Naive thymus-derived CD8-positive, alpha-beta T cell (primary cell): ENCODE results near the gene MLNR. TPM values are rescaled to one million over a fixed set of nuclear protein-coding genes. Genes with fewer than 3 reads are reported as not detected.
A peak's percentile ranks its signal among the peaks of the same experiment; 100 is the strongest.

Source experiments
- ATAC-seq, 2 donors: fragments of 150-1000 bp; cut with Tn5 transposase in 1 of 2; sonication (Bioruptor Pico), chemical (Tn5 transposase) in 1 of 2; 1 replicate in 1 of 2; 2 replicates in 1 of 2; pipeline ENCODE4 v1.10.0; 2021; ENCODE audit warnings: mild to moderate bottlenecking in 2 of 2, moderate library complexity in 2 of 2
- POLR2A ChIA-PET: fragments of 350-600 bp; sonication (Branson Sonifier 250); formaldehyde crosslinking; loops from one replicate; lab custom pipeline; 2021; ENCODE audit warnings: antibody characterized with exemption; lab: Charles Lee
- DNase-seq, 10 donors: peaks; one replicate each; pipeline versions ENCODE4 v3.0.0 to v3.0.0-alpha.2; 2020 to 2022
- H3K27ac Mint-ChIP-seq, 10 donors: one replicate each; pipeline ENCODE4 v1.8.0; 2020 to 2022; ENCODE audit warnings: mild to moderate bottlenecking in 10 of 10, mixed read lengths in 10 of 10, moderate library complexity in 4 of 10, inconsistent platforms in 1 of 10
- H3K27me3 Mint-ChIP-seq, 5 donors: one replicate each; pipeline ENCODE4 v1.8.0; 2021 to 2022; ENCODE audit warnings: mixed read lengths in 5 of 5
- H3K36me3 Mint-ChIP-seq, 3 donors: one replicate each; pipeline ENCODE4 v1.8.0; 2020 to 2022; ENCODE audit warnings: mixed read lengths in 3 of 3, mild to moderate bottlenecking in 2 of 3, inconsistent platforms in 1 of 3
- H3K4me1 Mint-ChIP-seq, 4 donors: one replicate each; pipeline ENCODE4 v1.8.0; 2021 to 2022; ENCODE audit warnings: mixed read lengths in 4 of 4
- H3K4me3 Mint-ChIP-seq, 10 donors: one replicate each; pipeline ENCODE4 v1.8.0; 2020 to 2022; ENCODE audit warnings: mild to moderate bottlenecking in 10 of 10, mixed read lengths in 10 of 10, moderate library complexity in 6 of 10, inconsistent platforms in 1 of 10
- H3K9me3 Mint-ChIP-seq, 9 donors: one replicate each; pipeline ENCODE4 v1.8.0; 2020 to 2022; ENCODE audit warnings: mixed read lengths in 9 of 9, mild to moderate bottlenecking in 3 of 9, inconsistent platforms in 1 of 9, moderate library complexity in 1 of 9
- polyA plus RNA-seq, 3 donors: library from polyadenylated mRNA; unstranded; fragments of 300-500 nt; fragmentation: Illumina TruSeq; gene quantifications; one replicate each; pipeline ENCODE4 v1.2.3, GENCODE V29; 2021
- total RNA-seq, 8 experiments: library from RNA in 2 of 8; stranded (reverse) in 2 of 8; gene quantifications; one replicate each; pipeline ENCODE4 v1.2.3 and lab custom pipeline; 2021 to 2026

The MLNR gene
- total RNA-seq (not detected), polyA plus RNA-seq (not detected), total RNA-seq (lab: John Stamatoyannopoulos, UW) (0 reads per million in 6 experiments)

- POLR2A ChIA-PET = interaction anchor here (0.7 to 1.0 kb wide), 2 partner anchors 27 to 771 kb away, joined by 3 read pairs; no protein-coding TSS in a partner anchor
These were observed at the start of gene MLNR for GRCh38 chr13:49220036-49220855. Gene MLNR, plus strand, starts transcription at chr13:49220338. Its CDS starts 0 bp downstream, at chr13:49220338.

DNA sequence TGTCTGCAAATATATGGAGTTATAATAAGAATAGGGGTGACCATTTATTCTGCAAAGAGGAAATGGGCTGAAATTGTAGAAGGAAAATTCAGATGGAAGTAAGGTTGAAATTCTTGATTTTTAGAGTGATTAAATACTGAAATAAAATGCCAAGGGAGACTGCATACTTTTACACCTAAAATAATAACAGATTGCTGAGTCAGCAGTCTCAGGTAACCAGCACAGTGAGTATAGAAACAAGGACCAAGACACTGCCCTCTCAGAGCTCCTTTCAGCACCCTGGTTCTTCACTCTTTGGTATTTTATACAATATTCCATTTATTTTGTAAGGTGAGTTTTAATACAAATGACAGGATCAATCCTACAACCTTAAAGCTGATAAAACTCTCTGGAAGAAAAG is 48.8 kb upstream of the MLNR start:
- POLR2A ChIA-PET = no interaction called here
- H3K27me3 Mint-ChIP-seq = no peaks in the 10 kb centered on the region
- H3K4me1 Mint-ChIP-seq = peaks cover 0 to 5% (median 3%) of the 10 kb centered on the region in 4 donors
- H3K4me3 Mint-ChIP-seq = no peak overlapping the region
- no peak for ATAC-seq
- no peaks in the 10 kb centered on the region for H3K9me3 Mint-ChIP-seq
- no peak for DNase-seq
- H3K27ac Mint-ChIP-seq = peak overlapping the region in 2 of 10 donors; percentile 31 to 77
- H3K36me3 Mint-ChIP-seq = peaks cover 4 to 81% (median 31%) of the 10 kb centered on the region in 3 donors

More at GRCh38 chr13:49220036-49220855, at the start of gene MLNR:
- H3K36me3 Mint-ChIP-seq = peaks cover 0 to 12% (median 2%) of the 10 kb centered on the region in 3 donors
- peaks cover 5 to 21% (median 13%) of the 10 kb centered on the region in 4 donors for H3K4me1 Mint-ChIP-seq
- H3K9me3 Mint-ChIP-seq = peaks cover 0 to 2% (median 0%) of the 10 kb centered on the region in 9 donors
- DNase-seq (peak in 8 of 10 donors; percentile 5 to 48 (median 36)), ATAC-seq (peak; percentile 84 to 88)
- H3K27me3 Mint-ChIP-seq = peaks cover 40 to 67% (median 54%) of the 10 kb centered on the region in 5 donors
- H3K4me3 Mint-ChIP-seq = peak within 1 kb of the TSS; percentile 59 to 81 (median 74)
- no peak within 1 kb of the TSS for H3K27ac Mint-ChIP-seq

GRCh38 chr13:49183672-49184325 is 36.3 kb upstream of the MLNR start:
- no peak overlapping the region for H3K27ac Mint-ChIP-seq
- H3K36me3 Mint-ChIP-seq = peaks cover 9 to 58% (median 40%) of the 10 kb centered on the region in 3 donors
- no peaks in the 10 kb centered on the region for H3K27me3 Mint-ChIP-seq
- no peaks in the 10 kb centered on the region for H3K9me3 Mint-ChIP-seq
- POLR2A ChIA-PET = no interaction called here
- DNase-seq = no peak
- H3K4me1 Mint-ChIP-seq = peaks cover 0 to 9% (median 0%) of the 10 kb centered on the region in 4 donors
- no peak for ATAC-seq
- H3K4me3 Mint-ChIP-seq = no peak overlapping the region

GRCh38 chr13:49184621-49185020 is 35.5 kb upstream of the MLNR start:
- no peak for ATAC-seq
- H3K36me3 Mint-ChIP-seq = peaks cover 9 to 58% (median 35%) of the 10 kb centered on the region in 3 donors
- no peak overlapping the region for H3K4me3 Mint-ChIP-seq
- no peaks in the 10 kb centered on the region for H3K9me3 Mint-ChIP-seq
- no peak overlapping the region for H3K27ac Mint-ChIP-seq
- H3K4me1 Mint-ChIP-seq = peaks cover 0 to 9% (median 0%) of the 10 kb centered on the region in 4 donors
- H3K27me3 Mint-ChIP-seq = no peaks in the 10 kb centered on the region
- DNase-seq = no peak
- POLR2A ChIA-PET = no interaction called here

- DNase-seq (no peak), ATAC-seq (no peak)
- Mint-ChIP-seq H3K27me3 (no peaks in the 10 kb centered on the region), H3K4me3 (no peak overlapping the region), H3K4me1 (peaks cover 0 to 9% (median 0%) of the 10 kb centered on the region in 4 donors), H3K36me3 (peaks cover 9 to 55% (median 30%) of the 10 kb centered on the region in 3 donors), H3K27ac (peak overlapping the region in 3 of 10 donors; percentile 63 to 79 (median 75)), H3K9me3 (no peaks in the 10 kb centered on the region)
- POLR2A ChIA-PET = no interaction called here
These were observed 34.9 kb upstream of the MLNR start for GRCh38 chr13:49185264-49185663.

DNA sequence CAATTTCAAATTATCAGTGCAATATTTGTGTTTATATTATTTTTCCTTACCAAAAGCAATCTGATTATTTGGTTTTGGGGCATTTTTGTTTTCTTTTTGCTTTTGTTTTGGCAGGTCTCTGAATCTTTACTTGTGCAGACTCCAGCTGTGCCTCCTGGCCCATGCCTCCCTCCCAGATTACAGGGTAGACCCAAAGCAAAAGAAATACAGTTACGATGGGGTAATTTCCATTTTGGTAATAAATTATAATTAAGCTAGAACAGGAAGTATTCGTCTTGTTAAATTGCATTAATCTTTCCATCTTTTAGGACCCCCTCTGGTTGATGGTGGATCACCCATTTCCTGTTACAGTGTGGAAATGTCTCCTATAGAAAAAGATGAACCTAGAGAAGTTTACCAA is 29.2 kb upstream of the MLNR start:
- H3K9me3 Mint-ChIP-seq = no peaks in the 10 kb centered on the region
- H3K4me1 Mint-ChIP-seq = peaks cover 0 to 10% (median 3%) of the 10 kb centered on the region in 4 donors
- H3K4me3 Mint-ChIP-seq = no peak overlapping the region
- DNase-seq = no peak
- H3K27me3 Mint-ChIP-seq = no peaks in the 10 kb centered on the region
- ATAC-seq = no peak
- POLR2A ChIA-PET = no interaction called here
- peak overlapping the region in 6 of 10 donors; percentile 8 to 66 (median 36) for H3K27ac Mint-ChIP-seq
- peaks cover 5 to 82% (median 26%) of the 10 kb centered on the region in 3 donors for H3K36me3 Mint-ChIP-seq

DNA sequence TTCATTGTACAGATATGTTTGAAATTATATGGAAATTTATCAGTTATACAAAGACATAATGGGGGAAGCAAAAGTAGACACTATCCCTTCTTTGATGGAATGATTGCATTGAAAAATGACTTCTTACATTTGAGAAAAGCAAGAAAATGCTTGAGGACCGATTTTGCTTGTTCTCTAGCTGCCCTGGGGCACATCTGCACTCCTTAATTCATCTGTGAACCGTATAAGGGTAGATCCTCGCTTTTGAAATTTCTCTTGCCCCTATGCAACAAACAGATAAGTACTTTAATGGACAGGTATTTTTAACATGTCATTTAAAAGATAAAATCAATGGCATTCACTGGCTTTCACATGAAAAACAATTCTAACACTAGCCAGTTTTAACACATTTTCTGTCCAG is 13.5 kb upstream of the MLNR start:
- H3K27me3 Mint-ChIP-seq = no peaks in the 10 kb centered on the region
- ATAC-seq = no peak
- no peak overlapping the region for H3K4me3 Mint-ChIP-seq
- DNase-seq = no peak
- H3K9me3 Mint-ChIP-seq = no peaks in the 10 kb centered on the region
- peaks cover 0 to 65% (median 16%) of the 10 kb centered on the region in 3 donors for H3K36me3 Mint-ChIP-seq
- H3K27ac Mint-ChIP-seq = peak overlapping the region in 2 of 10 donors; percentile 45 to 49
- peaks cover 0 to 2% (median 0%) of the 10 kb centered on the region in 4 donors for H3K4me1 Mint-ChIP-seq
- POLR2A ChIA-PET = no interaction called here

DNA sequence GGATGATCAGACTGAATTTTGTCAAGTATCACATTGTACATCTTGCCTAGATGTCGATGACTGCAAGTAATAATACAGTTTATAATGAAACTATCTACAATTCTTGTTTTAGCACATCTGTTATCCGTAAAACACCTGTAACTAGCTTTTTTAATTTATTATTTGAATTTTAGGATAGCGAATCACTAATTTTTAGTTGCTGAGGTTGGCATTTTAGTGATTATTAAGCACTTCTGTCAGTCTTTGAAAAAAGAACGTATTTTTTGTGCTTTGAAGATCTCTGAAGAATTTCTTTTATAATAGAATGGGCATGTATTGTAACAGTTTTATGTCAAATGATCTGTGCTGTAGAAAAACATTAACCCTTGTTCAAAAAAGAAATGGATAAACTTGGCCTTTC is 11.5 kb upstream of the MLNR start:
- H3K9me3 Mint-ChIP-seq = no peaks in the 10 kb centered on the region
- ATAC-seq (no peak), DNase-seq (no peak)
- no peak overlapping the region for H3K4me3 Mint-ChIP-seq
- H3K27me3 Mint-ChIP-seq = no peaks in the 10 kb centered on the region
- POLR2A ChIA-PET = no interaction called here
- H3K4me1 Mint-ChIP-seq = peaks cover 0 to 4% (median under 1%) of the 10 kb centered on the region in 4 donors
- H3K27ac Mint-ChIP-seq = peak overlapping the region in 1 of 10 donors; percentile 43
- H3K36me3 Mint-ChIP-seq = peaks cover 0 to 49% (median 14%) of the 10 kb centered on the region in 3 donors

DNA sequence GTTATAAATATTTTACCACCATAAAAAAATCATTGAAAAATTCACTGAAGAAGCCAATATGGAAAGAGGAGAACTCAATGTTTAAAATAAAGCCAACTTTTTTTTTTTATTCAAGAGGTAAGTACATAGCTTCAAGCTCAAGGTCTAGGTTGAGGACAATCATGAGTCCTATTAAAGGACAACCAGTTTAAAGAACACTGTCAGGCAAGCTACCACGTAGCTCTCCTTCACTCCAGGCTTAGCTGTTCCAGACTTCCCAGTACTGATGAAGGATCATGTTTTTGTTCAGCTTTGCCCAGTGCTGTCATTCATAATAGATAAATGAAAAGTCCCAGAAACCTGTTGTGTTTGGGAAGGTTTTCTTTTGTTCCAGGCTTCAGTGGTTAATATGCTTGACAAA is 10.0 kb upstream of the MLNR start:
- no peak for DNase-seq
- H3K27ac Mint-ChIP-seq = peak overlapping the region in 1 of 10 donors; percentile 26
- peaks cover 0 to 1% (median 0%) of the 10 kb centered on the region in 9 donors for H3K9me3 Mint-ChIP-seq
- no peak overlapping the region for H3K4me3 Mint-ChIP-seq
- peaks cover 0 to 35% (median 9%) of the 10 kb centered on the region in 3 donors for H3K36me3 Mint-ChIP-seq
- POLR2A ChIA-PET = no interaction called here
- no peak for ATAC-seq
- H3K27me3 Mint-ChIP-seq = no peaks in the 10 kb centered on the region
- peaks cover 5 to 18% (median 8%) of the 10 kb centered on the region in 4 donors for H3K4me1 Mint-ChIP-seq

DNA sequence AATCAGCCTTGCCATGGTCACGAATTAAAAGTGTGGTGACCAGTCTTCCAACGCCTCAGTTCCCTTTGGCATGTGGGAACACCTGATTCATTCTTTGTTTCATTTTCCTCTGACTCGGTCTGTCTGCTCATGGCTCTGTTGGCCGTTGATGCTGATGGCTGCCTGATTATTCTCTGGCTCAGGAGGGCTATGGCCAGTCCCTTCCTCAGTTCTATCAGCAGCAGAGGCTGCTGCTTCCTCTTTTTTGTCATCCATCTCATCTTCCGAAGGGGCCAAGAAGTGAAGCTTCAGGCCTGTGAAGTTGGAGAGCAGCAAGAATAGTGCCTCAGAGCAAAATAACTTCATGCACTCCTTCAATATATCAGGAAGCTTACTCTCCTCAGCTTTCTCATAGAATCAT is 9.5 kb upstream of the MLNR start:
- Mint-ChIP-seq H3K36me3 (peaks cover 0 to 31% (median 9%) of the 10 kb centered on the region in 3 donors), H3K4me1 (peaks cover 7 to 22% (median 11%) of the 10 kb centered on the region in 4 donors), H3K9me3 (peaks cover 0 to 2% (median 0%) of the 10 kb centered on the region in 9 donors), H3K27ac (peak overlapping the region in 3 of 10 donors; percentile 31 to 52 (median 37)), H3K4me3 (no peak overlapping the region), H3K27me3 (no peaks in the 10 kb centered on the region)
- POLR2A ChIA-PET = no interaction called here
- DNase-seq (no peak), ATAC-seq (no peak)

DNA sequence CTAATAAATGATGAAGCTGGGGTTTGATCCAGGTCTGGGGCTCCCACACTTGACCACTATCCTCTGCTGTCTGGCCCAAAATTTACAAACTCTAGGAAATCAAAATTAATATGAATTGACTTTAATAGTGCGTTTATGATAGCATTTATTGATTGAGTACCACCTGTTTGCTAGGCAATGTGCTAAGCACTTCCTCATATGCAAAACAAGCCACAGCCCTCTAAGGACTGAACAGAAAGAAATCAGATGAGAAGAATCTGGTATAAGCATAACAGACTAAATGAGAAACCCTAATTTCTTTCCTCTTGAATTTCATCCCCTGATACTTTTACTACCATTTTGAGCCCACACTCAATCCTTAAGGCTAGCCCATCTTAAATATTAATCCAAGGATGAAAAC is 6.6 kb upstream of the MLNR start:
- ATAC-seq = no peak
- Mint-ChIP-seq H3K4me1 (peaks cover 10 to 29% (median 14%) of the 10 kb centered on the region in 4 donors), H3K27me3 (peaks cover 15 to 23% (median 18%) of the 10 kb centered on the region in 5 donors), H3K4me3 (no peak overlapping the region), H3K9me3 (peaks cover 0 to 3% (median 0%) of the 10 kb centered on the region in 9 donors), H3K36me3 (peaks cover 2 to 11% (median 5%) of the 10 kb centered on the region in 3 donors), H3K27ac (peak overlapping the region in 1 of 10 donors; percentile 24)
- DNase-seq = no peak
- POLR2A ChIA-PET = no interaction called here
